B cell (primary cell): ENCODE data around the gene TENT4B.

Experiments used
- EZH2 ChIP-seq: IDR thresholded peaks from 2 replicates; pipeline ENCODE4 v1.6.1; 2012; ENCODE audit warnings: borderline replicate concordance, low read depth, mild to moderate bottlenecking, moderate library complexity, low read length; ENCODE audit not compliant: insufficient read depth, poor library complexity, severe bottlenecking
- TF ChIP-seq, protein P1 (sequence below): fragments of 200-600 bp; IDR thresholded peaks from one replicate; pipeline ENCODE4 v1.8.0; 2022; ENCODE audit warnings: antibody characterized with exemption, mild to moderate bottlenecking

DNA sequence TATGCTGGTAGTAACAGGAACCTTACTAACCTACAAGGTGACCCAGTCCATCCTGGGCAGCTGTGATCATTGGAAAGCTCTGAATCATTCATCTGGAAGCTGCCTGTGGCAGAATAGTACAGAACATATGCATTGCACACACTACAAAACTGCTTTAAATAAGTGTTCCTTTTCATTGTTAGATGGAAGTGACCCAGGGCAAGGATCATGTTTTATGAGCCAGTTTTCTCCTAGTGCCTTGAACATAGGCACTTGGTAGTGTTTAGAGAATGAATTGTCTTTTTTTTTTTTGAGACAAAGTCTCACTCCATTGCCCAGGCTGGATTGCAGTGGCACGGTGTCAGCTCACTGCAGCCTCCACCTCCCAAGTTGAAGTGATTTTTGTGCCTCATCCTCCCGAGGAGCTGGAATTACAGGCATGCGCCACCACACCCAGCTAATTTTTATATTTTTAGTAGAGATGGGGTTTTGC is 55.4 kb downstream of the TENT4B start:
- TF ChIP-seq, protein P1, sequence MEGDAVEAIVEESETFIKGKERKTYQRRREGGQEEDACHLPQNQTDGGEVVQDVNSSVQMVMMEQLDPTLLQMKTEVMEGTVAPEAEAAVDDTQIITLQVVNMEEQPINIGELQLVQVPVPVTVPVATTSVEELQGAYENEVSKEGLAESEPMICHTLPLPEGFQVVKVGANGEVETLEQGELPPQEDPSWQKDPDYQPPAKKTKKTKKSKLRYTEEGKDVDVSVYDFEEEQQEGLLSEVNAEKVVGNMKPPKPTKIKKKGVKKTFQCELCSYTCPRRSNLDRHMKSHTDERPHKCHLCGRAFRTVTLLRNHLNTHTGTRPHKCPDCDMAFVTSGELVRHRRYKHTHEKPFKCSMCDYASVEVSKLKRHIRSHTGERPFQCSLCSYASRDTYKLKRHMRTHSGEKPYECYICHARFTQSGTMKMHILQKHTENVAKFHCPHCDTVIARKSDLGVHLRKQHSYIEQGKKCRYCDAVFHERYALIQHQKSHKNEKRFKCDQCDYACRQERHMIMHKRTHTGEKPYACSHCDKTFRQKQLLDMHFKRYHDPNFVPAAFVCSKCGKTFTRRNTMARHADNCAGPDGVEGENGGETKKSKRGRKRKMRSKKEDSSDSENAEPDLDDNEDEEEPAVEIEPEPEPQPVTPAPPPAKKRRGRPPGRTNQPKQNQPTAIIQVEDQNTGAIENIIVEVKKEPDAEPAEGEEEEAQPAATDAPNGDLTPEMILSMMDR = no peak
- no peak for TF ChIP-seq EZH2
